OCI-LY3 (cell line): ENCODE measurements around the gene MTMR11.
A peak's percentile ranks its signal among the peaks of the same experiment; 100 is the strongest.

ENCODE experiments used
- H2AFZ ChIP-seq: fragments of 200-600, 300-600 bp; shearing (Covaris generic); 2 replicates; pipeline ENCODE4 v1.6.0; 2014; ENCODE audit warnings: antibody characterized with exemption, low read depth, low read length
- H3K27ac ChIP-seq: fragments of 200-600, 300-600 bp; sonication (generic); 2 replicates; pipeline ENCODE4 v1.5.1; 2014; ENCODE audit warnings: mild to moderate bottlenecking, low read length, moderate library complexity, mixed read lengths
- H3K27me3 ChIP-seq: fragments of 200-600, 300-600 bp; sonication (generic); 2 replicates; pipeline ENCODE4 v1.6.1; 2014; ENCODE audit warnings: low read depth, low read length, mixed read lengths
- H3K36me3 ChIP-seq: fragments of 200-600, 300-600 bp; sonication (generic); replicated peaks from 2 replicates; pipeline ENCODE3; 2014; ENCODE audit warnings: low read depth, low read length, mixed read lengths
- H3K4me1 ChIP-seq: fragments of 300-600, 200-600 bp; sonication (generic); 2 replicates; pipeline ENCODE4 v1.6.1; 2014; ENCODE audit warnings: low read length, mixed read lengths
- H3K4me2 ChIP-seq: fragments of 200-600, 300-600 bp; sonication (generic); 2 replicates; pipeline ENCODE4 v1.6.1; 2014; ENCODE audit warnings: low read length, mixed read lengths
- H3K4me3 ChIP-seq: fragments of 300-600, 200-600 bp; sonication (generic); 2 replicates; pipeline ENCODE4 v1.5.1; 2014; ENCODE audit warnings: antibody characterized with exemption, mild to moderate bottlenecking, low read length, moderate library complexity
- H3K79me2 ChIP-seq: fragments of 300-600, 200-600 bp; shearing (Covaris generic); 2 replicates; pipeline ENCODE4 v1.6.1; 2014; ENCODE audit warnings: mild to moderate bottlenecking, low read length, mixed read lengths
- H3K9ac ChIP-seq: fragments of 300-600, 200-600 bp; shearing (Covaris generic); 2 replicates; pipeline ENCODE4 v1.6.0; 2014; ENCODE audit warnings: mild to moderate bottlenecking, low read length, moderate library complexity
- H3K9me3 ChIP-seq: fragments of 200-600, 300-600 bp; shearing (Covaris generic); 2 replicates; pipeline ENCODE4 v1.6.1; 2014; ENCODE audit warnings: low read length, mixed read lengths; ENCODE audit not compliant: insufficient read depth
- H4K20me1 ChIP-seq: fragments of 200-600, 300-600 bp; sonication (generic); 2 replicates; pipeline ENCODE4 v1.6.1; 2016; ENCODE audit warnings: low read length, mixed read lengths; ENCODE audit not compliant: insufficient read depth
- CTCF ChIP-seq: fragments of 200-600, 300-600 bp; sonication (generic); IDR thresholded peaks from 2 replicates; pipeline ENCODE4 v1.5.1; 2014; ENCODE audit warnings: antibody characterized with exemption, low read length, low read depth
- EZH2phosphoT487 ChIP-seq: fragments of 200-600 bp; shearing (Covaris generic); IDR thresholded peaks from 2 replicates; pipeline ENCODE4 v1.6.1; 2018; ENCODE audit warnings: antibody characterized with exemption, mixed run types, low read depth

MTMR11 gene

GRCh38 chr1:149927056-149927562 lies 9.6 kb downstream of the MTMR11 start:
- Histone ChIP-seq H3K27ac (peak overlapping the region; percentile 86), H3K9me3 (no peaks in the 10 kb centered on the region), H3K4me2 (peak overlapping the region; percentile 95), H3K36me3 (peaks cover 40% of the 10 kb centered on the region), H3K4me3 (peak overlapping the region; percentile 80), H4K20me1 (peaks cover 10% of the 10 kb centered on the region; the same call in 1 of the 2 replicates), H3K4me1 (peaks cover 23% of the 10 kb centered on the region), H2AFZ (no peak overlapping the region), H3K27me3 (no peaks in the 10 kb centered on the region), H3K9ac (peak overlapping the region; percentile 90), H3K79me2 (peaks cover 31% of the 10 kb centered on the region)
- TF ChIP-seq CTCF: no peak
- TF ChIP-seq EZH2phosphoT487: no peak

DNA sequence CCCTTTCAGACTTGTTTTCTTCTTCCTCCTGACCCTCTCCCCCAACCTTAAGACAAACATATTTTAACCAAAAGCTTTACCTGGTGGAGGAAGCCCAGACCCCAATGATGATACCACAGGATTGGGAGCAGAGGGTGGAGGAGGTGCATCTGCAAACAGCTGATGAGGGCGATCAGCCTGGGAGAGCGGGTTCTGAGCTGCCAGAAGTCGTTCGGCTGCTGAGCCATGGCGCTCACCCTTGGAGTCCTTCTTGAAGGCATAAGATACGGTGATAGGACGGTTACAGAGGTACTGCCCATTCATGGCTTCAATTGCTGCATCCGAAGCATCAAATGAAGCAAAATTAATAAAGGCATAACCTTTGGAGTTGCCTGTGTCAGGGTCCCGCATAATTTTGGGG lies 10.4 kb downstream of the MTMR11 start:
- Histone ChIP-seq H3K9ac (no peak overlapping the region), H3K27ac (no peak overlapping the region), H3K9me3 (no peaks in the 10 kb centered on the region), H3K4me2 (peak overlapping the region; percentile 95), H3K27me3 (no peaks in the 10 kb centered on the region), H4K20me1 (peaks cover 10% of the 10 kb centered on the region; the same call in 1 of the 2 replicates), H3K4me3 (peak overlapping the region; percentile 80; the same call in 1 of the 2 replicates), H3K79me2 (peaks cover 31% of the 10 kb centered on the region), H3K4me1 (peaks cover 23% of the 10 kb centered on the region), H2AFZ (no peak overlapping the region), H3K36me3 (peaks cover 45% of the 10 kb centered on the region)
- no peak for TF ChIP-seq EZH2phosphoT487
- TF ChIP-seq CTCF: no peak

- Histone ChIP-seq H2AFZ (no peak overlapping the region), H3K36me3 (peaks cover 45% of the 10 kb centered on the region), H3K9me3 (no peaks in the 10 kb centered on the region), H3K4me1 (peaks cover 23% of the 10 kb centered on the region), H4K20me1 (peaks cover 10% of the 10 kb centered on the region; the same call in 1 of the 2 replicates), H3K27me3 (no peaks in the 10 kb centered on the region), H3K27ac (no peak overlapping the region), H3K9ac (no peak overlapping the region), H3K4me3 (no peak overlapping the region), H3K79me2 (peaks cover 31% of the 10 kb centered on the region), H3K4me2 (no peak overlapping the region)
- TF ChIP-seq CTCF: no peak
- no peak for TF ChIP-seq EZH2phosphoT487
Observed at GRCh38 chr1:149925751-149926150, 10.9 kb downstream of the MTMR11 start.

DNA sequence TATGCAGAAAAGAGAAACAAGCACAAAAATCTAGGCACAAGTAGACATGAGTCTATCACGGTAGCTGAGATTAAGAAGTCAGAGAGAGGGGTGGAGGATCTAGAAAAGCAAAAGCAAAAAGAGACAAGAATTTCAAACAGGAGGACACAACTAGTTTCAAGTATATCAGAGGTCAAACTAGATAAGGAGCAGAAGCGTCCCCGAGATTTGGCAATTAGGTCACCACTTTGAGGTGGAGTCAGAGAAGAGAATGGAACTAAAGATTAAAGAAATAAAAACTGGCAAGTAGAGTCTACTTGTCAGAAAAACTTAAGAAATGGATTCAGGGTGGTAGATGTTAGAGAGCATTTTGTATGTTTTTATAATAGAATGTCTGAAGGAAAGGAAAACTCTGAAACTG lies 11.3 kb downstream of the MTMR11 start:
- no peak overlapping the region for H3K4me2 ChIP-seq
- H3K27ac ChIP-seq: no peak overlapping the region
- H3K4me3 ChIP-seq: no peak overlapping the region
- peaks cover 23% of the 10 kb centered on the region for H3K4me1 ChIP-seq
- peaks cover 10% of the 10 kb centered on the region; the same call in 1 of the 2 replicates for H4K20me1 ChIP-seq
- no peak overlapping the region for H3K9ac ChIP-seq
- no peak overlapping the region for H2AFZ ChIP-seq
- H3K36me3 ChIP-seq: peaks cover 45% of the 10 kb centered on the region
- peaks cover 31% of the 10 kb centered on the region for H3K79me2 ChIP-seq
- H3K27me3 ChIP-seq: no peaks in the 10 kb centered on the region
- TF ChIP-seq CTCF (no peak), EZH2phosphoT487 (no peak)
- H3K9me3 ChIP-seq: no peaks in the 10 kb centered on the region
